Muscle layer of colon (tissue), 2 donors: ENCODE measurements around the gene CUL2.
A peak's percentile ranks its signal among the peaks of the same experiment; 100 is the strongest.
"Not testable (repeated sequence)": the region's sequence is repeated elsewhere in the genome, so short reads cannot be mapped to it uniquely, and the experiment has no call there.

Experiments used
- H3K27ac ChIP-seq: one replicate; pipeline ENCODE4 v1.7.0; 2013; ENCODE audit warnings: low read depth, mild to moderate bottlenecking, low read length, moderate library complexity
- H3K27me3 ChIP-seq, 2 donors: one replicate each; pipeline ENCODE4 v1.7.0; 2013; ENCODE audit warnings: low read length in 2 of 2, mild to moderate bottlenecking in 2 of 2; ENCODE audit not compliant: insufficient read depth in 2 of 2, control insufficient read depth in 1 of 2
- H3K36me3 ChIP-seq: one replicate; pipeline ENCODE4 v1.7.0; 2013; ENCODE audit warnings: mild to moderate bottlenecking, low read length; ENCODE audit not compliant: insufficient read depth
- H3K4me1 ChIP-seq: one replicate; pipeline ENCODE4 v1.7.0; 2013; ENCODE audit warnings: mild to moderate bottlenecking, low read length; ENCODE audit not compliant: insufficient read depth
- H3K4me3 ChIP-seq, 2 donors: one replicate each; pipeline ENCODE4 v1.7.0; 2013; ENCODE audit warnings: low read length in 2 of 2, low read depth in 1 of 2, mild to moderate bottlenecking in 1 of 2, moderate library complexity in 1 of 2
- H3K9ac ChIP-seq: one replicate; pipeline ENCODE4 v1.7.0; 2013; ENCODE audit warnings: low read length
- H3K9me3 ChIP-seq: one replicate; pipeline ENCODE4 v1.7.0; 2013; ENCODE audit warnings: mild to moderate bottlenecking, low read length
- donor health status: abdominal sarcoma.
- donor health status: Adenocarcinoma of cecum.

Gene CUL2

GRCh38 chr10:35119378-35119777 is 29.2 kb upstream of the CUL2 start:
- no peaks in the 10 kb centered on the region for H3K4me1 ChIP-seq
- H3K27me3 ChIP-seq: no peaks in the 10 kb centered on the region
- H3K9me3 ChIP-seq: no peaks in the 10 kb centered on the region
- no peaks in the 10 kb centered on the region for H3K36me3 ChIP-seq
- H3K9ac ChIP-seq: no peak overlapping the region
- H3K4me3 ChIP-seq: no peak overlapping the region
- no peak overlapping the region for H3K27ac ChIP-seq

DNA sequence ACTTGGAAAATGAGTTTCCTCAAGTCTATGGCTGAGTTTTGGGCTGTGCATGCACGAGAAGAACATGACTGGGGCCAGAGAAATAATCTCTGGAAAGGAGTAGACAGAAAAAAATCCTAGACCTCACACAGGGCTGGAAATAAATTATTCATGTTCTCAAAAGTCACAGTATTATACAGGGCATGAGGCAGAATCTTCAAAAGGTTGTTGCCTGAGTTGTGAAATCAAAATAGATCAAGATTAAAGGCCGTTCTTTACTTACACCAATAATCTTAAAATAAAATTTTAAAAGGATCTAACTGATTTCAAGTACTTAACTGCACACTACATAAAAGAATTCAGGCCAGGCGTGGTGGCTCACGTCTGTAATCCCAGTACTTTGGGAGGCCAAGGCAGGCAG is 22.4 kb upstream of the CUL2 start:
- Histone ChIP-seq H3K4me1 (no peaks in the 10 kb centered on the region), H3K27ac (no peak overlapping the region), H3K9ac (no peak overlapping the region), H3K27me3 (no peaks in the 10 kb centered on the region), H3K36me3 (no peaks in the 10 kb centered on the region), H3K4me3 (no peak overlapping the region), H3K9me3 (no peaks in the 10 kb centered on the region)

DNA sequence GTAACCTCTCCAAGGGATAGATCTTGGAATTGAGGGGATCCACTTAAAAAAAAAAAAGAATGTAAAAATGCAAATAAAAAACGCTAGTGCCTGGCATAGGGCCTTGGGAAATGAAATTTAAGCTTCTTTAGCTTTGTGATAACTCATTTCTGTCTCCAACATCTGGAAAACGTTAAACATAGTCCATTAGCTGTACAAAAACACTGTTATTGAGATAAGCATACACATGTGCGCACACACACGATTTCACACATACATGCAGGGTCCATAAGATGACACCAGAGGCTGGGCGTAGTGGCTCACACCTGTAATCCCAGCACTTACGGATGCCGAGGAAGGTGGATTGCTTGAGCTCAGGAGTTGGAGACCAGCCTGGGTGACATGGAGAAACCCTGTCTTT is 13.7 kb upstream of the CUL2 start:
- Histone ChIP-seq H3K9ac (no peak overlapping the region), H3K36me3 (no peaks in the 10 kb centered on the region), H3K9me3 (no peaks in the 10 kb centered on the region), H3K27me3 (no peaks in the 10 kb centered on the region), H3K4me3 (no peak overlapping the region), H3K27ac (no peak overlapping the region), H3K4me1 (no peaks in the 10 kb centered on the region)

DNA sequence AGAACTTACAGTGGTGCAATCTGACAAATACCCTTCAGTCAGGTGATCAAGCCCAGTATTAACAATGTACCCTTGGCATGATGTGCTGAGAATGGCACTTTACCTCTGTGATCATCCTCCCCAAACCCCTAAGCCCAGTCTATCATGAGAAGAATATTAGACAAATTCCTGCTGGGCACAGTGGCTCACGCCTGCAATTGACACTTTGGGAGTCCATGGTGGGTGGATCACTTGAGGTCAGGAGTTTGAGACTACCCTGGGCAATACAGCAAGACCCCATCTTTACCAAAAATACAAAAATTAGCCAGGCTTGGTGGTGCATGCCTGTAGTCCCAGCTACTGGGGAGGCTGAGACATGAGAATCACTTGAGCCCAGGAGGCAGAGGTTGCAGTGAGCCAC is 7.4 kb upstream of the CUL2 start:
- Histone ChIP-seq H3K9ac (no peak overlapping the region), H3K36me3 (no peaks in the 10 kb centered on the region), H3K27ac (no peak overlapping the region), H3K4me3 (no peak overlapping the region), H3K4me1 (no peaks in the 10 kb centered on the region), H3K9me3 (no peaks in the 10 kb centered on the region), H3K27me3 (no peaks in the 10 kb centered on the region)

DNA sequence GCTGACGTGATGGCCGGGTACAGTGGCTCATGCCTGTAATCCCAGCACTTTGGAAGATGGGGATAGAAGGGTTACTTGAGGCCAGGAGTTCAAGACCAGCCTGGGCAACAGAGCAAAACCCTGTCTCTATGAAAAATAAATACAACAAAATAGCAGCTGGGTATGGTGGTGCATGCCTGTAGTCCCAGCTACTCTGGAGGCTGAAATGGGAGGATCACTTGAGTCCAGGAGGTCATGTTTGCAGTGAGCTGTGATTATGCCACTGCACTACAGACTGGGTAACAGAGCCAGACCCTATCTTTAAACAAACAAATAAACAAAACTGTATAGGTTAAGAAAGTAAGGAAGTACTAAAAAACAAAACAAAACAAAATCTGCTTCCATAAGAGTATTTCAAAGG is 6.2 kb upstream of the CUL2 start:
- no peaks in the 10 kb centered on the region for H3K9me3 ChIP-seq
- no peaks in the 10 kb centered on the region for H3K4me1 ChIP-seq
- no peak overlapping the region for H3K9ac ChIP-seq
- H3K4me3 ChIP-seq: no peak overlapping the region
- H3K36me3 ChIP-seq: no peaks in the 10 kb centered on the region
- no peak overlapping the region for H3K27ac ChIP-seq
- H3K27me3 ChIP-seq: no peaks in the 10 kb centered on the region

DNA sequence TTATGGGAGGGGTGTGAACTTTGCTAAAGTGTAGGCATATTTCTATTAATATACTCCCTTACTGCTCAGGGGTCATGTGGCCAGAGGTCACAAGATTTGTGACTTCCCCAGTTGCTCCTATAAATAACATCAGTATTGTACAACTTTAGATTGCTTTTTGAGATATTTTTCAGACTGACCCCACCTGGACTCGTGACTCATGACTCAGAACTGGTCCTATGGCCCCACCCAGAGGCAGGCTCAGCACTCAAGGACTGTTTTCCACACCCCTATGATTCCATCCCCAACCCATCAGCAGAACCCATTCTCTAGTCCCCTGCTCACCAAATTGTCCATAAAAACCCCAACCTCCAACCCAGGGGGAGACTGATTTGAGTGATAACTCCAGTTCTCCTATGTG is 2.7 kb upstream of the CUL2 start:
- Histone ChIP-seq H3K4me3 (no peak overlapping the region), H3K27ac (no peak overlapping the region), H3K9me3 (no peaks in the 10 kb centered on the region), H3K4me1 (peaks cover 16% of the 10 kb centered on the region), H3K27me3 (no peaks in the 10 kb centered on the region), H3K36me3 (no peaks in the 10 kb centered on the region), H3K9ac (no peak overlapping the region)

- Histone ChIP-seq H3K36me3 (no peaks in the 10 kb centered on the region), H3K27me3 (no peaks in the 10 kb centered on the region), H3K9me3 (no peaks in the 10 kb centered on the region), H3K9ac (no peak overlapping the region), H3K4me1 (peaks cover 16% of the 10 kb centered on the region), H3K27ac (no peak overlapping the region), H3K4me3 (no peak overlapping the region)
Observed at GRCh38 chr10:35091994-35092790, 2.1 kb upstream of the CUL2 start.

DNA sequence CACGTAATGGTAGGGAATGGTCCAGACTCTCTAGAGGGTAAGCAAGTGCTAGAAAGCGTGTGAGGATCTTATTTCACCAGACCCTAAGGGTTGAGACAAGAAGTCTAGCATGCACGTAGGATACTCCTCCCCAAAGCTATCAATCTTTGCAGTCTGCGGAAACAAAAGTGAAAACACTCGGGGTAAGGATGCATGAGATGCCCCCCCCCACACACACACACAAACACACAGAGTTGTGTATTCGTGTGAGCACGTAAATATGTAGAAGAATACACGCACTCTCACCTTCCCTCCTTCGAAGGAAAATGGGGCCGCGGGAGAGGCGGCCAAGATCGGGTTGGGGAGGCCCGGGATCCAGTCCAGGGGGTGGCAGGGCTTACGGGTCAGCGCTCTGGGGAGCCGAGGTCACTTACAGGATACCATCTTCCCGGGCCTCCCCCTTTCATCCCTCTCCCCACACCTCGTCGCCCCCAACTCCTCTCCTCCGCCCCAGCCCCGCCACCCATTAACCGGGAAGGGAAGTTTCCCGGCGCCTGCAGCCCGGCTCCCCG is 455 bp downstream of the CUL2 start:
- Histone ChIP-seq H3K9ac (peak overlapping the region; percentile 29), H3K27ac (peak overlapping the region; percentile 74), H3K4me3 (peak overlapping the region; percentile 61 to 82), H3K9me3 (no peaks in the 10 kb centered on the region), H3K36me3 (no peaks in the 10 kb centered on the region), H3K4me1 (peaks cover 20% of the 10 kb centered on the region), H3K27me3 (no peaks in the 10 kb centered on the region)

GRCh38 chr10:35083242-35083641 is 6.9 kb downstream of the CUL2 start:
- Histone ChIP-seq H3K4me1 (peaks cover 7% of the 10 kb centered on the region), H3K36me3 (no peaks in the 10 kb centered on the region), H3K9ac (no peak overlapping the region)

DNA sequence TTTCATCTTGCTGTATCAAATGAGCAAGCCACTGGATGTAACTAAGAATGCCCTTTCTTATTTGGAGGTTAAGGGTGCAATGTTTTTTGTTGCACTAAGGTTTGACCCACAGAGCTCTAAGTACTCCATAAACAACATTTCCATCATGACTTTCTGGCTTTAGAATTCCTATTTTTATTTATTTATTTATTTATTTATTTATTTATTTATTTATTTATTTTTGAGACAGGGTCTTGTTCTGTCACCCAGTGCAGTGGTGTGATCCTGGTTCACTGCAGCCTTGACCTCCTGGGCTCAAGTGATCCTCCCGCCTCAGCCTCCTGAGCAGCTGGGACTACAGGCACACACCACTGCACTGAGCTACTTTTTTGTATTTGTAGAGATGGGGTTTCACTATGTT is 9.9 kb downstream of the CUL2 start:
- not testable (repeated sequence) for H3K4me1 ChIP-seq, H3K27me3 ChIP-seq, H3K27ac ChIP-seq, H3K4me3 ChIP-seq, H3K9ac ChIP-seq, H3K9me3 ChIP-seq, H3K36me3 ChIP-seq

More at GRCh38 chr10:35083242-35083641, 6.9 kb downstream of the CUL2 start:
- no peak overlapping the region for H3K4me3 ChIP-seq
- H3K27me3 ChIP-seq: no peaks in the 10 kb centered on the region
- H3K9me3 ChIP-seq: no peaks in the 10 kb centered on the region
- H3K27ac ChIP-seq: no peak overlapping the region

DNA sequence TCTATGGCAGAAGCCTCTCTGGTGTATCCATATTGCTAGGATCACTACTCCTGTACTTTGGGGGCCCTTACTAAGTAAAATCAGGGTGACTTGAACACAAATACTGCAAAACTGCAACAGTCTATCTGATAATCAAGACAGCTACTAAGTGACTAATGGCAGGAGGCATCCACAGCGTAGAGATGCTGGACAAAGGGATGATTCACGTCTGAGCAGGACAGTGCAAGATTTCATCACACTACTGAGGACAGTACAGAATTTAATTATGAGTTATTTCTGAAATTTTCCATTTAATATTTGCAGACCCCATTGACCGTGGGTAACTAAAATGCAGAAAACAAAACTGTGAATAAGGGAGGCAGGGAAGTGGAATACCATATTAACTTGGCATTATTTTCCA is 10.4 kb downstream of the CUL2 start:
- H3K36me3 ChIP-seq: no peaks in the 10 kb centered on the region
- H3K4me1 ChIP-seq: no peaks in the 10 kb centered on the region
- H3K9ac ChIP-seq: no peak overlapping the region
- H3K27ac ChIP-seq: no peak overlapping the region
- H3K9me3 ChIP-seq: no peaks in the 10 kb centered on the region
- no peak overlapping the region for H3K4me3 ChIP-seq
- H3K27me3 ChIP-seq: no peaks in the 10 kb centered on the region

DNA sequence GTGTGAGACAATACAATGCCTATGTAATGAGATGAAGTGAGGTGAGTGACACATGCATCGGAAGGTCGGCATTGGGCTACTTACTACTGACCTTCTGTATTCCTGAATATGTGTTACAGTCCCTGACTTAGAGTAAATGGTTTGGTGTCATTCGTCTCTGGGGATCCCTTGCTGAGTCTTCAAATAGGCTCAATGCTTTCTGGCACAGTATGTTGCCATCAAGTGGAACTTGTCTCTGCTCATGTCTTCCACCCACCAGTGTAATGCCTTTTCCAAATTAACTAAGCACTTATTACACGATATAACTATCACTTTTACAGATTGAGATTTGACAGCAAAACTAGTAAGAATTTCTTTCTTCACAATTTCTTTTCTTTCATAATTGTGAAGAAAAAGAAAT is 10.9 kb downstream of the CUL2 start:
- Histone ChIP-seq H3K4me1 (no peaks in the 10 kb centered on the region), H3K27me3 (no peaks in the 10 kb centered on the region), H3K9me3 (no peaks in the 10 kb centered on the region), H3K9ac (no peak overlapping the region), H3K27ac (no peak overlapping the region), H3K36me3 (no peaks in the 10 kb centered on the region), H3K4me3 (no peak overlapping the region)
